ENCODE results near the gene ZFHX3. TPM values are rescaled to one million over a fixed set of nuclear protein-coding genes. Genes with fewer than 3 reads are reported as not detected.

Gene ZFHX3
- total and polyA plus RNA-seq, 2 of the 8 experiments (the other 6 are each of a cell fraction or from before 2014, with no cell fraction given) = 0.08 to 0.99 TPM

- Histone ChIP-seq H3K23me2 (ENCODE audit: low read depth, low read length) (no peaks in the 10 kb centered on the region), H4K91ac (replicated peaks; ENCODE audit: insufficient read length, low read length) (no peak overlapping the region), H3K27ac (ENCODE audit: low read depth, low read length) (no peak overlapping the region), H4K5ac (ENCODE audit: insufficient read length, low read depth, low read length) (no peak overlapping the region), H2BK120ac (replicated peaks; ENCODE audit: low read depth, low read length) (no peak overlapping the region), H3K27me3 (replicated peaks in 1 of 4; ENCODE audit: control insufficient read depth in 3 of 4, extremely low read depth in 1 of 4, insufficient read depth in 3 of 4, low read length in 3 of 4) (no peaks in the 10 kb centered on the region), H2BK12ac (ENCODE audit: low read depth, low read length) (no peak overlapping the region), H4K8ac (ENCODE audit: extremely low read depth, insufficient read depth, low read length) (no peak overlapping the region), H3K9me3 (ENCODE audit: insufficient read depth in 2 of 2, low read depth in 1 of 2, low read length in 1 of 2) (no peaks in the 10 kb centered on the region), H2AK5ac (ENCODE audit: low read depth, low read length) (no peak overlapping the region), H3K4ac (replicated peaks; ENCODE audit: insufficient read length, low read depth, low read length) (no peak overlapping the region), H3K56ac (replicated peaks; ENCODE audit: insufficient read length, low read depth, low read length) (no peak overlapping the region), H3K14ac (ENCODE audit: insufficient read length) (no peak overlapping the region), H3K79me2 (ENCODE audit: control insufficient read depth in 1 of 2, insufficient read depth in 2 of 2, low read length in 2 of 2) (no peaks in the 10 kb centered on the region), H3K36me3 (ENCODE audit: control insufficient read depth in 2 of 4, insufficient read depth in 4 of 4, low read length in 3 of 4) (no peaks in the 10 kb centered on the region), H2BK5ac (ENCODE audit: low read depth, low read length) (no peak overlapping the region), H3K23ac (ENCODE audit: insufficient read length) (no peak overlapping the region), H3K4me3 (ENCODE audit: extremely low read depth in 1 of 4, insufficient read depth in 2 of 4, low read depth in 3 of 4, low read length in 4 of 4) (no peak overlapping the region), H2AFZ (ENCODE audit: low read length) (no peak overlapping the region), H3K4me2 (ENCODE audit: insufficient read depth in 1 of 2, low read depth in 2 of 2, low read length in 2 of 2) (no peak overlapping the region), H3K4me1 (replicated peaks in 1 of 4; ENCODE audit: control insufficient read depth in 3 of 4, insufficient read depth in 4 of 4, low read length in 3 of 4) (no peaks in the 10 kb centered on the region), H2BK15ac (ENCODE audit: low read length) (no peak overlapping the region), H3K79me1 (ENCODE audit: low read depth, low read length) (no peaks in the 10 kb centered on the region), H3K9ac (replicated peaks in 1 of 4; ENCODE audit: extremely low read depth in 1 of 4, low read depth in 3 of 4, low read length in 3 of 4) (no peak overlapping the region), H3K18ac (ENCODE audit: extremely low read depth, low read length) (no peak overlapping the region), H2BK20ac (ENCODE audit: low read length) (no peak overlapping the region), H4K20me1 (replicated peaks in 1 of 2; ENCODE audit: control insufficient read depth in 1 of 2, insufficient read depth in 2 of 2, low read length in 2 of 2) (no peaks in the 10 kb centered on the region)
- CTCF ChIA-PET (ENCODE audit: partially characterized antibody) = interaction anchor here (0.9 to 2.9 kb wide), 4 partner anchors 47 to 92 kb away, joined by 3 to 8 read pairs (median 4); no protein-coding TSS in a partner anchor
- DNase-seq (ENCODE audit: low read depth in 1 of 2, low spot score in 2 of 2) (no peak), FAIRE-seq (no peak)
- POLR2A ChIA-PET (ENCODE audit: partially characterized antibody) = interaction anchor here (1.4 kb wide), 1 partner anchor 9 kb away, joined by 3 read pairs; no protein-coding TSS in a partner anchor
- WGBS, 2 experiments (ENCODE audit: extremely low coverage in 1 of 2, insufficient coverage in 1 of 2, insufficient read length in 1 of 2, insufficient replicate concordance in 2 of 2, low coverage in 1 of 2, low lambda C conversion rate in 2 of 2, missing lambda C conversion rate in 1 of 2) = 91% methylated on average over 6 of the region's 6 CpGs; no CpG with 5 or more reads in 1 of the 2 experiments
- TF ChIP-seq HDAC2 (IDR thresholded peaks at IDR 0.05; ENCODE audit: borderline replicate concordance in 1 of 2, low read depth in 2 of 2, low read length in 2 of 2) (no peak), SP4 (IDR thresholded peaks at IDR 0.05; ENCODE audit: low read length) (no peak), SAP30 (IDR thresholded peaks at IDR 0.05; ENCODE audit: insufficient read depth, insufficient replicate concordance, low read length) (no peak), GTF2F1 (IDR thresholded peaks at IDR 0.05; ENCODE audit: borderline replicate concordance, low read depth, low read length) (no peak), TBP (IDR thresholded peaks at IDR 0.05; ENCODE audit: low read depth, low read length) (no peak), BACH1 (IDR thresholded peaks at IDR 0.05; ENCODE audit: low read length) (no peak), POU5F1 (IDR thresholded peaks at IDR 0.05; ENCODE audit: low read depth, low read length) (no peak), CTBP2 (IDR thresholded peaks at IDR 0.05; ENCODE audit: borderline replicate concordance, insufficient read depth, insufficient read length, low read length) (no peak), RFX5 (IDR thresholded peaks at IDR 0.05; ENCODE audit: borderline replicate concordance, low read depth, low read length) (no peak), FOSL1 (IDR thresholded peaks at IDR 0.05; ENCODE audit: insufficient read depth, low read depth, low read length) (no peak), SUZ12 (IDR thresholded peaks at IDR 0.05; ENCODE audit: low read length) (no peak), CREB1 (IDR thresholded peaks at IDR 0.05) (no peak), BCL11A (IDR thresholded peaks at IDR 0.05; ENCODE audit: low read depth in 2 of 2, low read length in 2 of 2) (no peak), RBBP5 (IDR thresholded peaks at IDR 0.05; ENCODE audit: borderline replicate concordance, low read depth, low read length) (no peak)
Observed at GRCh38 chr16:72903176-72903575, 144.8 kb downstream of the ZFHX3 start.
